OCI-LY1 (cell line): ENCODE measurements around the gene EEF1G.

Experiments
- EZH2 ChIP-seq: fragments of 200-600 bp; sonication (generic), shearing (Covaris generic); IDR thresholded peaks from 2 replicates; pipeline ENCODE4 v1.8.0; 2017; ENCODE audit warnings: borderline replicate concordance, mixed run types, mild to moderate bottlenecking, antibody characterized with exemption, low read length, moderate library complexity, mixed read lengths
- TF ChIP-seq, protein P1 (sequence below): fragments of 200-600 bp; sonication (generic), shearing (Covaris generic); IDR thresholded peaks from 2 replicates; pipeline ENCODE4 v1.5.1; 2017; ENCODE audit warnings: mild to moderate bottlenecking, antibody characterized with exemption, low read length, moderate library complexity, mixed read lengths

- TF ChIP-seq, protein P1, sequence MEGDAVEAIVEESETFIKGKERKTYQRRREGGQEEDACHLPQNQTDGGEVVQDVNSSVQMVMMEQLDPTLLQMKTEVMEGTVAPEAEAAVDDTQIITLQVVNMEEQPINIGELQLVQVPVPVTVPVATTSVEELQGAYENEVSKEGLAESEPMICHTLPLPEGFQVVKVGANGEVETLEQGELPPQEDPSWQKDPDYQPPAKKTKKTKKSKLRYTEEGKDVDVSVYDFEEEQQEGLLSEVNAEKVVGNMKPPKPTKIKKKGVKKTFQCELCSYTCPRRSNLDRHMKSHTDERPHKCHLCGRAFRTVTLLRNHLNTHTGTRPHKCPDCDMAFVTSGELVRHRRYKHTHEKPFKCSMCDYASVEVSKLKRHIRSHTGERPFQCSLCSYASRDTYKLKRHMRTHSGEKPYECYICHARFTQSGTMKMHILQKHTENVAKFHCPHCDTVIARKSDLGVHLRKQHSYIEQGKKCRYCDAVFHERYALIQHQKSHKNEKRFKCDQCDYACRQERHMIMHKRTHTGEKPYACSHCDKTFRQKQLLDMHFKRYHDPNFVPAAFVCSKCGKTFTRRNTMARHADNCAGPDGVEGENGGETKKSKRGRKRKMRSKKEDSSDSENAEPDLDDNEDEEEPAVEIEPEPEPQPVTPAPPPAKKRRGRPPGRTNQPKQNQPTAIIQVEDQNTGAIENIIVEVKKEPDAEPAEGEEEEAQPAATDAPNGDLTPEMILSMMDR: no peak
- TF ChIP-seq EZH2: no peak
Observed at GRCh38 chr11:62556875-62557631, 16.6 kb downstream of the EEF1G start.
